Retinal pigment epithelial cell (primary cell): ENCODE results near the gene CAMKK2.
"Not testable (repeated sequence)": the region's sequence is repeated elsewhere in the genome, so short reads cannot be mapped to it uniquely, and the experiment has no call there.

Experiments used
- DNase-seq: peaks from one replicate; pipeline ENCODE4 v3.0.0-alpha.2; 2010; ENCODE audit warnings: low read depth
- H3K4me3 ChIP-seq: 2 replicates; pipeline ENCODE4 v1.5.1; 2011; ENCODE audit warnings: mild to moderate bottlenecking, low read length, control low read depth, moderate library complexity
- CTCF ChIP-seq: conservative IDR thresholded peaks from 2 replicates; pipeline ENCODE4 v1.5.1; 2011; ENCODE audit warnings: low read depth, low read length, control low read depth, inconsistent platforms

CAMKK2 gene

GRCh38 chr12:121263206-121263935 is 33.1 kb downstream of the CAMKK2 start:
- no peak for TF ChIP-seq CTCF
- no peak for DNase-seq
- H3K4me3 ChIP-seq, result no peak overlapping the region

- no peak overlapping the region for H3K4me3 ChIP-seq
- DNase-seq, result no peak
- no peak for TF ChIP-seq CTCF
Observed at GRCh38 chr12:121261398-121261797, 35.1 kb downstream of the CAMKK2 start.

- no peak for DNase-seq
- no peak for TF ChIP-seq CTCF
- no peak overlapping the region for H3K4me3 ChIP-seq
Observed at GRCh38 chr12:121260091-121260490, 36.4 kb downstream of the CAMKK2 start.

- TF ChIP-seq CTCF, result no peak
- no peak overlapping the region for H3K4me3 ChIP-seq
- no peak for DNase-seq
Observed at GRCh38 chr12:121259074-121259473, 37.4 kb downstream of the CAMKK2 start.

GRCh38 chr12:121257704-121258449 is 38.6 kb downstream of the CAMKK2 start:
- DNase-seq, H3K4me3 ChIP-seq: not testable (repeated sequence)

- no peak overlapping the region for H3K4me3 ChIP-seq
- no peak for TF ChIP-seq CTCF
- no peak for DNase-seq
Observed at GRCh38 chr12:121255433-121255832, 41.1 kb downstream of the CAMKK2 start.

- no peak for TF ChIP-seq CTCF
- DNase-seq, result no peak
- H3K4me3 ChIP-seq, result no peak overlapping the region
Observed at GRCh38 chr12:121253638-121254335, 42.7 kb downstream of the CAMKK2 start.
